Pons (tissue), 1 donor: ENCODE results near the gene CAMK2N1.

Experiments
- DNase-seq: peaks from one replicate; pipeline ENCODE4 v3.0.0-alpha.2; 2016; ENCODE audit warnings: low spot score

CAMK2N1 gene

DNA sequence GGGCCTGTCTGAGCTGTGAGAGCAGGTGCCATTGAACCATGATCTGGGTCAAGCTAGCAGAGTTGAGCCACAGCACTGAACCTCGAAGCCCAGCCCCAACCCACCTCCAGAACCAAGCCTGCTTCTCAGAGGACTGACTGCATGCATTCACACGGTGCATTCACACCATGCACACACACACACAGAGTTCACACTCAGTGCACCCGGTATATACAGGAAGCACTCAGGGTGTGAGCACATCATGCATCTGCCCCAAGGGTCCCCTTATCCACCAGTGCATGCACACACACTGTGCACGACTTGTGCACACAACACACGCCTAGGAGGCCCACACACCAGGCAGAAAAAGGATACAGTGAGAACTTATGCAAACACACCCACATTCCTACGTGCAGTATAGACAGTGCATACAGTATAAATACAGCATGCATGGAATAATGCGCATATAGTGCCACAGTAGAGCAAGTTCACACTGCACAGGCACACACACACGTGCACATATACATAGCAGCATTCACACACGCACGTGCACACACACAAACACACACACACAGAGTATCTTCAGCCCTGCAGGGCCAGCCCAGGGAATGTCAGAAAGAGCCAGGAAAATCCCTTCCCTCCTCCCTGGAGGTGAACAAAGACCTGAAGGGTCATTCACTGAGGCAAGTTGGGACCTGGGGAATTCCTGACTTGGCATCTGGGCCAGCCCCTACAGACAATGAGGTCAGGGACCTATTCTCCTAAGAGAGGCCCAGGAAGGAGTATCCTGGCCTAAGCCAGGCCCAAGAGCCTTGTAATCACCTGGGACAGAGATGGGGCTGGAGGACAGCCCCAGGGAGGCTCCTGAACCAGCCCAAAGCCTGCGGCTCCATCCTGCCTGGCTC, 42.1 kb downstream of the CAMK2N1 start:
- no peak for DNase-seq

DNA sequence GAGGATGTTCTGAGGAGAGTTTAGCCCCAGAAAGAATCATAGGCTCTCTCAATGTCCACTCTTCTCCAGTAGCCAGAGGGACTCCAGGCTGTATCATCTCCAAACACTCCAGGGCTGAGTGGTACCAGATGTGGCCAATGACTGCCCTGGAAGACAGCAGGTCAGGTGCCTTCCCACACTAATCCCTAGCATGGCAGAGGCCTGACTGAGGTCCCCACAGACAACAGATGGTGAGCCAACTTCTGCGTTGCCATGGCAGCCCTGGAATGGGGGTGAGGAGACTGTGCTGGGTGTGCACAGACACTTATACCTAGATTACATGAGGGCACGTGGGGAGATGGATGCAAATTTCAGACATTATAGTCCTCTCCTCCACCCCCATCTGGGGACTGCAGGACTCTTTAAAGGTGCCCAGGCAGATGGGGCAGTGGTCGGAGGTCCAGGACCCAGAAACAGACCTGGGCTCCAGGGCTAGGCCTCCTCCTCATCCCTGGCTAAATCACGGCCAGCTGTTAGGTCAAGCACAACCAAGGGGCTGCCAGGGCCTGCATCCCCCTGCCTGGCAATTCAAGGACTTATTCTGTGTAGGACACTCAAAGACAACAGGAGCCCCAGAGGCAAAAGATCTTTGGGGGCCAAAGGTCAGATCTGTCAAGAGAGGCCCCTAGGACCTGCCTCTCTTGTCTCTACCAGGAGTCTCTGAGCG, 42.9 kb downstream of the CAMK2N1 start:
- no peak for DNase-seq

GRCh38 chr1:20440785-20441200, 45.2 kb downstream of the CAMK2N1 start:
- DNase-seq = peak; percentile 79

DNA sequence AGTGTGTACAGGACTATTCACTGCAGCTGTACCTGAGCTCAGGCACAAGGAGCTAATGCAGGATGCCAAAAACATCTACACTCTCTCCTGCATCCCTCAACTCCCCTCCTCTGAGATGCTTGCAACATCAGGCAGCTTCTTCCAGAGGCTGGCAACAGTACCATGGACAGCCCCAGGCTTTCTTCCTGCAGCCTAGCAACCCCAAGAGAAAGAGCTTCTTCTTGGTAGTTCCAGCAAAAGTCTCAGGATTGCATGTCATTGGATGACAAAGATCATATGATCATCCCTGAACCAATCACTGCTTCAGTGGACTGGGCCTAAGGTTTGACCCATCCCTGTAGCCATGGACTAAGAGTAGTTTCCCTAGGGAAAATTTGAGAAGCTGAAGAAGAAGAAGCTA, 46.7 kb downstream of the CAMK2N1 start:
- no peak for DNase-seq

- DNase-seq = no peak
These were observed 48.4 kb downstream of the CAMK2N1 start for GRCh38 chr1:20437640-20438039.

DNA sequence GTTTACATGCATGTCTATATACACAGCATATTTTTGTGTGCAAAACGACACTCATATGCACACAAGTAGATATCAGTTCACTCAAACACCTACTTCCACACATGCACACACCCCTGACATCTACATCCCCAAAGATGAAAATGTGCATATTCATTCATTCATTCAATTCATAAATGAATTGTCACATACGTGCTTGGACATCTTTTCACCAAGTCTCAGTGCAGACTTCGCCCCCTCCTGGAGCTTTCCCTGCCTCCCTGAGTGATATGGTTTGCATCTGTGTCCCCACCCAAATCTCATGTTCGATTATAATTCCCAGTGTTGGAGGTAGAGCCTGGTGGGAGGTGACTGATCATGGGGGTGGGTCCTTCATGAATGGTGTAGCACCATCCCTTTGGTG, 53.1 kb downstream of the CAMK2N1 start:
- no peak for DNase-seq
